Fibroblast of peridontal ligament (primary cell): ENCODE data around the gene FAM107A.
A peak's percentile ranks its signal among the peaks of the same experiment; 100 is the strongest.
"Not testable (repeated sequence)": the region's sequence is repeated elsewhere in the genome, so short reads cannot be mapped to it uniquely, and the experiment has no call there.

Source experiments
- DNase-seq: peaks from one replicate; pipeline ENCODE4 v3.0.0-alpha.2; 2010; ENCODE audit errors: extremely low read depth

FAM107A gene

GRCh38 chr3:58536501-58537411 lies 40.4 kb downstream of the FAM107A start, which contains the start of gene ACOX2:
Gene ACOX2 (minus strand): TSS chr3:58537190. CDS start chr3:58535106, 2,084 bp downstream.
- DNase-seq: peak; percentile 82

GRCh38 chr3:58535531-58536500 lies 41.4 kb downstream of the FAM107A start:
- no peak for DNase-seq

GRCh38 chr3:58534592-58535494 lies 42.3 kb downstream of the FAM107A start:
- no peak for DNase-seq

GRCh38 chr3:58532794-58533220 lies 44.4 kb downstream of the FAM107A start:
- peak; percentile 65 for DNase-seq

GRCh38 chr3:58531956-58532355 lies 45.2 kb downstream of the FAM107A start:
- no peak for DNase-seq

- no peak for DNase-seq
Measured at GRCh38 chr3:58531555-58531954, 45.6 kb downstream of the FAM107A start.

- no peak for DNase-seq
Measured at GRCh38 chr3:58530354-58530865, 46.8 kb downstream of the FAM107A start.

GRCh38 chr3:58529516-58530353 lies 47.5 kb downstream of the FAM107A start:
- no peak for DNase-seq

- DNase-seq: peak; percentile 31
Measured at GRCh38 chr3:58528629-58529028, 48.6 kb downstream of the FAM107A start.

GRCh38 chr3:58527440-58527839 lies 49.8 kb downstream of the FAM107A start:
- DNase-seq: not testable (repeated sequence)

GRCh38 chr3:58526515-58526957 lies 50.7 kb downstream of the FAM107A start:
- DNase-seq: peak; percentile 87

GRCh38 chr3:58524326-58524888 lies 52.8 kb downstream of the FAM107A start:
- DNase-seq: no peak

- DNase-seq: no peak
Measured at GRCh38 chr3:58522759-58523425, 54.3 kb downstream of the FAM107A start.

- DNase-seq: no peak
Measured at GRCh38 chr3:58521917-58522631, 55.1 kb downstream of the FAM107A start.

- no peak for DNase-seq
Measured at GRCh38 chr3:58521336-58521670, 55.9 kb downstream of the FAM107A start.

- no peak for DNase-seq
Measured at GRCh38 chr3:58520403-58521335, 56.5 kb downstream of the FAM107A start.

GRCh38 chr3:58519668-58520402 lies 57.4 kb downstream of the FAM107A start:
- no peak for DNase-seq
